ENCODE data around the gene FHAD1.
"Not testable (repeated sequence)": the region's sequence is repeated elsewhere in the genome, so short reads cannot be mapped to it uniquely, and the experiment has no call there.

Gene FHAD1

DNA sequence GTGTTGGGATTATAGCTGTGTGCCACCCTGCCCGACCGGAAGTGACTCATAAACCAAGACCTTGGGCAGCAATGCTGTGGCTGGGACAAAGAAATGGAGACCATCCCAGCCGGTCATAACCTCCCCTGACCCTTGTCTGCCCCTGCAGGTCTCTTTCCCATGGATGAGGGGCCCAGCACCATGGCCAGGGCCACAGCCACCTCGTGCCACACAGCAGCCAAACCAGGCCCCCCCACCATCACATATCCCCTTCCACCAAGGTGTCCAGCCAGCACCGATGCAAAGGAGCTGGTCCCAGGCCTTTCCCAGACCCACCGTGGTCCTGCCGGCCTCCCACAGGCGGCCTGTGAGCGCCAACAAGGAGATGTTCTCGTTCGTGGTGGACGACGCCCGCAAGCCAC lies 42.2 kb downstream of the FHAD1 start:
- DNase-seq (ENCODE audit: low read depth): no peak
- TF ChIP-seq, protein P1, sequence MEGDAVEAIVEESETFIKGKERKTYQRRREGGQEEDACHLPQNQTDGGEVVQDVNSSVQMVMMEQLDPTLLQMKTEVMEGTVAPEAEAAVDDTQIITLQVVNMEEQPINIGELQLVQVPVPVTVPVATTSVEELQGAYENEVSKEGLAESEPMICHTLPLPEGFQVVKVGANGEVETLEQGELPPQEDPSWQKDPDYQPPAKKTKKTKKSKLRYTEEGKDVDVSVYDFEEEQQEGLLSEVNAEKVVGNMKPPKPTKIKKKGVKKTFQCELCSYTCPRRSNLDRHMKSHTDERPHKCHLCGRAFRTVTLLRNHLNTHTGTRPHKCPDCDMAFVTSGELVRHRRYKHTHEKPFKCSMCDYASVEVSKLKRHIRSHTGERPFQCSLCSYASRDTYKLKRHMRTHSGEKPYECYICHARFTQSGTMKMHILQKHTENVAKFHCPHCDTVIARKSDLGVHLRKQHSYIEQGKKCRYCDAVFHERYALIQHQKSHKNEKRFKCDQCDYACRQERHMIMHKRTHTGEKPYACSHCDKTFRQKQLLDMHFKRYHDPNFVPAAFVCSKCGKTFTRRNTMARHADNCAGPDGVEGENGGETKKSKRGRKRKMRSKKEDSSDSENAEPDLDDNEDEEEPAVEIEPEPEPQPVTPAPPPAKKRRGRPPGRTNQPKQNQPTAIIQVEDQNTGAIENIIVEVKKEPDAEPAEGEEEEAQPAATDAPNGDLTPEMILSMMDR (IDR thresholded peaks at IDR 0.05; ENCODE audit: low read length, missing control alignments): no peak
- no peak overlapping the region for H3K4me3 ChIP-seq (replicated peaks; ENCODE audit: low read depth, low read length)

DNA sequence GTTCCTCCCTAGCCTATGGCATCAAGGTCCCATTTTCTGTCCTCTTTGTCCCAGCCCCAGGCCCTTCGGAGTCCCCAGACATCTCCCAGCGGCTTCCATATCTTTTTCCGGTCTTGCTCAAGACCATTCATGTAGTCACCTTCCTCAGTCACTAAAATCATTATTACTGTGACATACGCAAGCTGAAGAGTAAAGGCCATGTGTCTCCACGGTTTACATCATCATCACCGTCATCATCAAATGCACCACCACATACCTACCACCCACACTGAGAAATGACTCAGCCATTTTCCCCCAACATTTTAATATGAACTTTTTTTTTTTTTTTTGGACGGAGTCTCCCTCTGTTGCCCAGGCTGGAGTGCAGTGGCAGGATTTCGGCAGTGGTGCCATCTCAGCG lies 43.4 kb downstream of the FHAD1 start:
- DNase-seq (ENCODE audit: low read depth): peak; percentile 64
- TF ChIP-seq, protein P1 (IDR thresholded peaks at IDR 0.05; ENCODE audit: low read length, missing control alignments): no peak
- H3K4me3 ChIP-seq (replicated peaks; ENCODE audit: low read depth, low read length): no peak overlapping the region

DNA sequence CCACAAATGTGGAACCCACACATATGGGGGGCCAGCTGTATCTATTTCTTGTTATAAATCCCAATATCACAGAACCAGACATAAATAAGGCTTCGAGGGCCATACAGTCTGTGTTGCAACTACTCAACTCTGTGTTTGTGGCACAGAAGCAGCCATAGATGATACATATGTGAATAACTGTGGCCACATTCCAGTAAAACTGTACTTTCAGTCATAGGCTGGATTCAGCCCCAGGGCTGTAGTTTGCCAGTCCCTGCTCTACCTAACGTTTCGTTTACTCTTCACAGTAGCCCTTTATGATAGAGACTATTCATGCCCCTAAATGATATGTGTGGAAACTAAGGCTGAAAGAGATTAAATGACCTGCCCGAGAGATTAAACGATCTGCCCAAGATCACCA lies 48.7 kb downstream of the FHAD1 start:
- no peak for DNase-seq (ENCODE audit: low read depth)
- H3K4me3 ChIP-seq (replicated peaks; ENCODE audit: low read depth, low read length): no peak overlapping the region
- TF ChIP-seq, protein P1 (IDR thresholded peaks at IDR 0.05; ENCODE audit: low read length, missing control alignments): no peak

DNA sequence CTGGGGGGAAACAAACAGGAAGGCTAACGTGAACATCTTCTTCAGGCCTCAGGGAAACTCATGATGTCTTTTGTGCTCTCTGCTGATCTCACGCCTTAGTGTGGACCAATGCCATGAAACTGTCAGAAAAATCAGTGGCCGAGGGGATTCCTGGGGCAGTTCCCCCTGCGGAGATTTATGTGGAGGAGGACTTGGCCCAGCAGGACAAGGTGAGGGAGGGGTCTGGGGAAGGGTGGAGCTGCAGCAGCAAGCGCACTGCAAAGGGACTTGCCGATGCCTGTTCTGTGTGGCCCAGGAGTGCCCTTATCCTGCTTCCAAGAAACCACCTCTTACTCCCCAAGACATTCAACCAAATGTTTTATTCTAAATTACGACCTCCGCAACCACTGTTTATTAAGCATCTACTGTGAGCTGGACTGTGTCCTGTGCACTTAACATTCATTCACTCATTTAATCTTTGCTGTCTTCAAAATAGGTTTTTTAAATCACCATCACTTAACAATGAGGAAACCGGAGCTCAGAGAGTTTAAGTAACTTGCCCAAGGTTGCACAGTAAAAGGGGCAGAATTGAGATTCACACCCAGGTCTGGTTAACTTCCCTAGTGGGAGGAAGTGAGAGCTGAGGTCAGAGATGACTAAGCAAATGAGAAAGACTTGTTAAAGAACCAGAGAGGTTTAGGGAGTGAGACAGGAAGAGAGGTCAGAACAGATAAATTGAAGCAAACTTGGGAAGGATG lies 49.7 kb downstream of the FHAD1 start:
- no peak overlapping the region for H3K4me3 ChIP-seq (replicated peaks; ENCODE audit: low read depth, low read length)
- TF ChIP-seq, protein P1 (IDR thresholded peaks at IDR 0.05; ENCODE audit: low read length, missing control alignments): no peak
- DNase-seq (ENCODE audit: low read depth): peak; percentile 14

DNA sequence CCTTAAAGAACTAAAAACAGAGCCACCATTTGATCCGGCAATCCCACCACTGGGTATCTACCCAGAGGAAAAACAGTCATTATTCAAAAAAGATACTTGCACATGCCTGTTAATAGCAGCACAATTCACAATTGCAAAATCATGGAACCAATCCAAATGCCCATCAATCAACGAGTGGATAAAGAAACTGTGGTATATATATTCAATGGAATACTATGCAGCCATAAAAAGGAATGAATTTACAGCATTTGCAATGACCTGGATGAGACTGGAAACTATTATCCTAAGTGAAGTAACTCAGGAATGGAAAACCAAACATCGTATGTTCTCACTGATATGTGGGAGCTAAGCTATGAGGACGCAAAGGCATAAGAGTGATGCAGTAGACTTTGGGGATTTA lies 51.0 kb downstream of the FHAD1 start:
- not testable (repeated sequence) for DNase-seq (ENCODE audit: low read depth); H3K4me3 ChIP-seq (replicated peaks; ENCODE audit: low read depth, low read length)

DNA sequence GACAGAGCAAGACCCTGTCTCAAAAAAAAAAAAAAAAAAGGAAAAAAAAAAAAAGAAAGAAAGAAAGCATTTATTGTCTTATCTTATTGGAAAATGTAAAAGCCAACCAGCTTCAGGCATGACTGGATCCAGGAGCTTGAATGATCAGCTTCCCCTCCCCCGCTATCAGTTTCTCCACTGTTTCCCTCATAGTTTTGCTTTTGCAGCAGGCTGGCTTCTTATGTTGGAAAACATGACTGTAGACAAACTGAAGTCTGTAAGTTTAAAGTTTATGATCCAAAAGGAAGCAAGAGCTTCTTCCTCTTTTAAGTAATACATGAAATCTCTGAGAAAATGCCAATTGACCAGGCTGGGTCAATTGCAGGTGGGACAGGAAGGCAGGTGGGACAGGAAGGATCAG lies 52.2 kb downstream of the FHAD1 start:
- H3K4me3 ChIP-seq (replicated peaks; ENCODE audit: low read depth, low read length): no peak overlapping the region
- TF ChIP-seq, protein P1 (IDR thresholded peaks at IDR 0.05; ENCODE audit: low read length, missing control alignments): no peak
- no peak for DNase-seq (ENCODE audit: low read depth)

DNA sequence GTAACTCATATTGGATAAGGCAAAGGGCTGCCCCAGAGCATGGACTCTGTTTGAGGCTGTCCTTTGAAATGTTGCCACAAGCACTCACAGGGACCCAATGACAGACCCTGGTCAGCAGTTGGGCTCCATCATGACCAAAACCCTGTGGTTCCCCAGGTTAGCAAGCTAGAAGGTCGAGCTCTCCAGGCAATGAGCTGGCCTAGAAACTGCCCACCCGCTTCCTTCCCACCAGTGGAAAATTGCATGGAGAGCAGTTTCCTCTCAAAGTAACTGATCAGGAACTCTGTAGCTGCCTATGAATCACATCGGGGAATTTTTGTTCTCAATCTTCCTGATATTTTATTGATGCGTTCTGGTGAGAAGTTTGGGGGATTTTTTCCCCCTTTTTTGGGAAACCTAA lies 52.8 kb downstream of the FHAD1 start:
- TF ChIP-seq, protein P1 (IDR thresholded peaks at IDR 0.05; ENCODE audit: low read length, missing control alignments): no peak
- no peak for DNase-seq (ENCODE audit: low read depth)
- H3K4me3 ChIP-seq (replicated peaks; ENCODE audit: low read depth, low read length): no peak overlapping the region
